ENCODE measurements around the gene WWP2. TPM values are rescaled to one million over a fixed set of nuclear protein-coding genes. Genes with fewer than 3 reads are reported as not detected.
A peak's percentile ranks its signal among the peaks of the same experiment; 100 is the strongest.

The WWP2 gene
- total and polyA plus RNA-seq, 7 donors = 12.2 to 26.0 (median 19.0) TPM

- DNase-seq = no peak
- H3K9me3 ChIP-seq = no peaks in the 10 kb centered on the region
- H3K27me3 ChIP-seq (ENCODE audit: insufficient read depth in 3 of 3, low read length in 2 of 3) = no peaks in the 10 kb centered on the region
- intact Hi-C loops (cut with DNase I) = no loop called here
- ATAC-seq = no peak
- TF ChIP-seq CTCF (IDR thresholded peaks at IDR 0.05) = no peak
- H3K27ac ChIP-seq = no peak overlapping the region
- 70 to 76% (median 73%) methylated on average over 8 of the region's 8 CpGs for WGBS, 3 donors
- H3K4me3 ChIP-seq = no peak overlapping the region
- H3K36me3 ChIP-seq (ENCODE audit: insufficient read depth in 1 of 2, low read depth in 1 of 2) = peaks cover 0 to 12% of the 10 kb centered on the region in 2 donors
- H3K4me1 ChIP-seq = peaks cover 30% of the 10 kb centered on the region
These were observed 82.3 kb downstream of the WWP2 start for GRCh38 chr16:69844441-69844840.

- intact Hi-C loops (cut with DNase I) = no loop called here
- Histone ChIP-seq H3K36me3 (ENCODE audit: insufficient read depth in 1 of 2, low read depth in 1 of 2) (peaks cover 0 to 12% of the 10 kb centered on the region in 2 donors), H3K9me3 (no peaks in the 10 kb centered on the region), H3K27me3 (ENCODE audit: insufficient read depth in 3 of 3, low read length in 2 of 3) (no peaks in the 10 kb centered on the region), H3K27ac (no peak overlapping the region), H3K4me1 (peaks cover 25% of the 10 kb centered on the region), H3K4me3 (no peak overlapping the region)
- DNase-seq = no peak
- TF ChIP-seq CTCF (IDR thresholded peaks at IDR 0.05) = no peak
- ATAC-seq = no peak
- 86% methylated on average over 6 of the region's 6 CpGs for WGBS, 3 donors
These were observed 83.0 kb downstream of the WWP2 start for GRCh38 chr16:69845181-69845580.

- Histone ChIP-seq H3K36me3 (ENCODE audit: insufficient read depth in 1 of 2, low read depth in 1 of 2) (peaks cover 0 to 5% of the 10 kb centered on the region in 2 donors), H3K9me3 (no peaks in the 10 kb centered on the region), H3K4me1 (peaks cover 19% of the 10 kb centered on the region), H3K27ac (peak overlapping the region; percentile 77), H3K4me3 (no peak overlapping the region), H3K27me3 (ENCODE audit: insufficient read depth in 3 of 3, low read length in 2 of 3) (no peaks in the 10 kb centered on the region)
- intact Hi-C loops (cut with DNase I) = no loop called here
- 82 to 84% (median 83%) methylated on average over 5 of the region's 5 CpGs for WGBS, 3 donors
- TF ChIP-seq CTCF (IDR thresholded peaks at IDR 0.05) = no peak
- ATAC-seq (no peak), DNase-seq (no peak)
These were observed 85.5 kb downstream of the WWP2 start for GRCh38 chr16:69847643-69848042.

GRCh38 chr16:69848637-69849545, 86.8 kb downstream of the WWP2 start:
- ATAC-seq (peak; percentile 98 to 99 (median 99)), DNase-seq (peak; percentile 82 to 92)
- WGBS, 3 donors = 7 to 9% (median 7%) methylated on average over 8 of the region's 8 CpGs
- Histone ChIP-seq H3K27ac (peak overlapping the region; percentile 77), H3K4me1 (peaks cover 19% of the 10 kb centered on the region), H3K27me3 (ENCODE audit: insufficient read depth in 3 of 3, low read length in 2 of 3) (no peaks in the 10 kb centered on the region), H3K9me3 (no peaks in the 10 kb centered on the region), H3K36me3 (ENCODE audit: insufficient read depth in 1 of 2, low read depth in 1 of 2) (no peaks in the 10 kb centered on the region), H3K4me3 (peak overlapping the region; percentile 29)
- TF ChIP-seq CTCF (IDR thresholded peaks at IDR 0.05) = no peak
- intact Hi-C loops (cut with DNase I) = no loop called here

All from psoas muscle (tissue), 8 donors.